GM21529 (cell line): ENCODE measurements around the gene TENT4B.
"Not testable (repeated sequence)": the region's sequence is repeated elsewhere in the genome, so short reads cannot be mapped to it uniquely, and the experiment has no call there.

Source experiments
- ATAC-seq: cut with Tn5 transposase; IDR thresholded peaks from one replicate; pipeline ENCODE4 v1.9.1; 2021; ENCODE audit not compliant: unreplicated experiment

The TENT4B gene

DNA sequence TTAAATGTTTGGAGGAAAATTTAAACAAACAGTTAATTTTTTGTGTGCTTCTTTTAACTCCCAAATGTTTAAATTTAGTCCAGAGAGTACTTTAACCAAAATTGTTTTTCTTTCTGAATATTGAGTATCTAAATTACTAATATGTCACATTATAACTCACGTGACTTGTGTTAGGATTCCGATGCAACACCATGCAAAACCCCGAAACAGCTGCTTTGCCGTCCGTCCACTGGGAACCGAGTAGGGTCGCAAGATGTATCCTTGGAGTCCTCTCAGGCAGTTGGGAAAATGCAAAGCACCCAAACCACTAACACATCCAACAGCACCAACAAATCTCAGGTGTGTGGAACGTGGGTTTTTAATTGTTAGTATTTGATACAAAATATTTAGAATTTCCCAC, 74.6 kb downstream of the TENT4B start:
- ATAC-seq, result no peak

DNA sequence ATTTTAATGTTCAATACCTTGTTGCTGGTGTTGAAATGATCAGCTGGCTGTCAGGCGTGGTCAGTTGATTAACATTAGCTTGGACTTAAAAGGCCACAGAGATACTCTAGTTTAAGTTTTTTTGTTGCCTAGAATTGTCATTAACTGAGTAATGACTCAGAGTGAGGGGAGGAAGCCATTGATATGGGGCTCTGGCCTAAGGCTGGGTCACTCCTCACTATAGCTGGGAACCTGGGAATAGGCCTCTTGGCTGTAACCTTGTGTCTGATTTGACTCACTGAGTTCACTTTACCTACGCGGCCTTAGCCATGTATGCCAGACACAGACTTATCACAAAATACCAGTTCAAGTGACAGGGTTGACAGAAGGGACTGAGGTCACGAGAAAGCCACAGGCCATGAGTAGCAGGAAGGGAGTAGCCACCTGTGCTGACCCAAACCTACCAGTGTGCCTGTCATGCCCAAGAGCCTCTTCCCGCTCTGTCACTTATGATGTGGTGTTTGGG, 75.3 kb downstream of the TENT4B start:
- no peak for ATAC-seq

DNA sequence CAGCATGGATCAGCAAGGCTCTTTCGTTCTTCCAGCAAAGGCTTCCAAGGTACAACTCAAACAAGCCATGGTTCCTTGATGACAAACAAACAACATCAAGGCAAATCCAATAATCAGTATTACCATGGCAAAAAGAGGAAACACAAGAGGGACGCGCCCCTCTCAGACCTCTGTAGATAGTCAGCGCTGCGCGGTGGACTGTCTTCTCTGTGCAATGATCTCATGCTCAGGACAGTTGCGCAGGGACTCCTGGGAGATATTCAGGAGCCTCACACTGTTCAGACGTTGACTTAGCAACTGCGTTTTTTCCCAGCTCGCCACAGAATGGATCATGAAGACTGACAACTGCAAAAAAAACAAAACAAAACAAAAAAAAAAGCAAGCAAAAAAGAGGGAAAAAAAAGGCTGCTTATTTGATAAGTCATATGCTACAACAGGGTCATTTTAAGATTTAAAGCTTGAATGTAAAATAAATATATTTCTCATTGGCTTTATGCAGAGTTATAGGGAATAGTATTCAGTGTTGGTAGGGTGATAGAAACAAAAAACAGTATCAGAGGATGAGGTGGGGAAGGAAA, 76.1 kb downstream of the TENT4B start:
- ATAC-seq, result no peak

DNA sequence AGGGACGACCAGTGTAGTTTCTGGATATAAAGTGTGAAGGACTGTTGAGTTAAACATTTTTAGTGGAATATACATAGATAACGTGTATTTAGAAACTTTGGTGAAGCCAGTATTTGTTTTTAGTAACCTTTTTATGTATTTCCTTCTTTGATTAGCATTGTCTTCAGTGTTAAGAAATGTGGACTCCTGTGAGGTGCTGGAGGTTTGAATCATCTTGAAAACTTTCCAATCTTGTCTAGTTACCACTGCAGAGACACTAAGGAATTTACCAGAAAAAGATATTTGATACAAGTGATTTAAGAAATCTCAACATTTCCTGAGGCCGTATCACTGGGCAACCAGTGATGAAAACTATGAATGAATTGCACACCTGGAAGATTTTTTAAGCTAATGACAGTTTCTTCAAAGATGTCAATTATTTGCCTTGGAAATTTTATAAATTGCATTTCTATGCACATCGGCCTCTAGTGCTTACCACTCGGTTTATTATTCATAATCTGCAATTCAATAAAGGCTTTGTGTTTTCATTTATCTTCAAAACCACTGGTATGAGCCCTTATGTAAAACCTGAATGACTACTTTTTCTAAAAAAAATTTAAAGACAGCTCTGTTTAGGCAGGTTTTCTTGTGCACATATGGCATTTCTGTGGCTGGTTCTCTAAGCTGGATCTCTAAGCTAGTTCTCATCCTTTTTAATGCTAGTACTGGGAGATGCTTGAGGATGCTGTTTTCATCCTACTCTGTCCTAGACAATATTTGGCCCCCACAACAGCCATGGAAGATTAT, 81.9 kb downstream of the TENT4B start:
- ATAC-seq, result no peak

DNA sequence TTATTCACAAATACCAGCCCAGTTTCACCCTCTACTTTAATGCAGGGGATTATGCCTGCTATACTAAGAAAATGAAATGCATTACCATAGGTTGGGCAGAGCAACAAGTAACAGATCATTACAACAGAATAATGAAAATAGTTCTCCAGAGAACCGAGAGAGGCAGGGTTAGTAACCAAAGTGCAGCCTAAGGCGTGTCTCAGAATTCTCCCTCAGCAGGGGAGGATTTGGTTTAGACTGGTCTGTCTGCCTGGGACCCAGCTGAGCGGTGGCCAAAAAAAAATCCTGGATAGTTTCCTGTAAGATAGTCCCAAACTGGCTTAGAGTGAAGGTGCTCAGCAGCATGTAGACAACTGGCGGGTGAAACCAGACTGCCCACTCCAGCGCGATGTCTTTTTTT, 82.5 kb downstream of the TENT4B start:
- ATAC-seq, result no peak

DNA sequence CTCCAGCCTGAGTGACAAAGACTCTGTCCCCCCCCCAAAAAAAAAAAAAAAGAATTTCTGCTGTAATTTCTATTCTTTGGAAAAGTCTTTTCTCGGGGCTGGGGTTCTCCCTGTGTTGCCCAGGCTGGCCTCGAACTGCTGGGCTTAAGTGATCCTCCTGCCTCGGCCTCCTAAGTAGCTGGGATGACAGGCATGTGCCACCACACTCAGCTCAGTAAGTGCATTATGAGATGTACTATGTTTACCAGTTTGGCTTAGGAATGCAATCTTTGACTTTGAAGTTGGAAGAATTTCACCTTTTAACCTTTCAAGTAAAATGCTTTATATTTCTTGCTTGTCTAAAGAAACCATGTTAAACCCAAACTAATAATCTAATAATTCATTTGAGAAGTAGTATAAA, 85.2 kb downstream of the TENT4B start:
- no peak for ATAC-seq

DNA sequence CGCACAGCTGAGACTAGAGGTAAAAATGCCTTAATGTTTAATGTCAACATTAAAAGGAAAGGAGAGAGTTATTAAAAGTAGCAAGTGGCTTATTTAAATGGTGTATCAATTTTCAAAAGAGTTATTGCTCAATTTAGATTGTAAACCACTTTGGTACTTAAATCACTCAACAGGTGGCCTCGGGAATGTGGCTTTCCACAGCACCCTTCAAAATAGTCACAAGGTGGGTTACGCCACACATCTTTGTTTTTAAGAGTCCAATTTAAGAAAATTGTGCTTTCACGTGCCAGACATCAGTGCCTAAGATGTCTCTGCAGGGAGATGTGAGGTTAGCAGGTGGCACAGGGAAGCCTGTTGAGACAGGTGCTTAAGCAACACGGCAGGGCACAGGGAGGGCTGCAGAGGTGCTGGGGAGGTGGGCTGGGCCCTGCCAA, 85.8 kb downstream of the TENT4B start:
- ATAC-seq, result no peak

- ATAC-seq, result not testable (repeated sequence)
These were observed 89.9 kb downstream of the TENT4B start for GRCh38 chr16:50243024-50243423.

- ATAC-seq, result no peak
These were observed 91.0 kb downstream of the TENT4B start for GRCh38 chr16:50244140-50244503.

- ATAC-seq, result no peak
These were observed 91.7 kb downstream of the TENT4B start for GRCh38 chr16:50244504-50245416.

GRCh38 chr16:50245417-50246298, 92.6 kb downstream of the TENT4B start:
- ATAC-seq, result peak; percentile 86

GRCh38 chr16:50246299-50247122, 93.4 kb downstream of the TENT4B start:
- ATAC-seq, result peak; percentile 31

DNA sequence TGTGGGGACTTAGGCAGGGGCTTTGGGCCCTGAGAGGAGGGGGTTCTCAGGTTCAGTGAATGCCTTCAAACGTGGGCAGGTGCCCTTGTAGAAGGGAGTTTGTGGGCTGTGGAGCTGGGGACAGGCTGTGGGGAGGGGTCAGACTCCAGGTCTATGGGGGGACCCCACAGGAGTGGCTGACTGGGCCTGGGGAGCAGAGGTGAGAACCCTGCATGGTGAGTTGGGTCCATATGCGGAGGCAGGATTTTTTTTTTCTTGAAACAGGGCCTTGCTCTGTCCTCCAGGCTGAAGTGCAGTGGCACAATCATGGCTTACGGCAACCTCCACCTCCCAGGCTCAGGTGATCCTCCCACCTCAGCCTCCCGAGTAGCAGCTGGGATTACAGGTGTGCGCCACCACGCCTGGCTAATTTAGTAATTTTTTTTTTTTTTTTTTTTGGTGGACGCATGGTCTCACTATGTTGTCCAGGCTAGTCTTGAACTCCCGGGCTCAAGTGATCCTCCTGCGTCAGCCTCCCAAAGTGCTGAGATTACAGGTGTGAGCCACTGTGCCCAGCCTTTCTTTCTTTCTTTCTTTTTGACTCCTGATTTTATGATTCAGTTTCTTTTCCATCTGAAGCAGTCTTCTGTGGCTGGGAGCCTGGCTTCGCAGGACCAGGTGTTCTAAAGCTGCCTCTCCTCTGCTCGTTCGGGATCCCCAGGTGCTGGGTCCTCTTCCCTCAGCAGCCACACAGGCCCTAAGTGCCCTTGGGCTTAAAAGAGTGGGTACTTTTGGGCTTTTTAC, 94.2 kb downstream of the TENT4B start:
- no peak for ATAC-seq

- no peak for ATAC-seq
These were observed 95.0 kb downstream of the TENT4B start for GRCh38 chr16:50247906-50248608.

DNA sequence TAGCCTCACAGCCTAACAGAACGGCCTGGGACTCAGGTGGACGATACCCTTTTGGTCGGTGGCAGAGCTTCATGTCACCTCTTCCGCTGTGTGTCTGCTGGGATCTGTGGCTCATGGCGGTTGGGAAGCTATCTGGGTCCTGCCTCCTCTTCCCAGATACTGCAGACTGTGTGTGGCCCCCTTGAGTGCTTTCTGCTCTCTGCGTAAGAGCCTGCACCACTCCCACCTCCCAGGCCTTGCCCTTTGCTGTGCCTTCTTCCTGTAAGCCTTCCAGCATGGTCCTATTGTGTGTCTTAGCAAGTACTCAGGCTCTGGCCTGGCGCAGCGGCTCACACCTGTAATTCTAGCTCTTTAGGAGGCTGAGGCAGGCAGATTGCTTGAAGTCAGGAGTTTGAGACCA, 95.7 kb downstream of the TENT4B start:
- no peak for ATAC-seq

GRCh38 chr16:50251375-50252081, 98.4 kb downstream of the TENT4B start:
- ATAC-seq, result no peak

GRCh38 chr16:50252082-50252611, 99.0 kb downstream of the TENT4B start:
- ATAC-seq, result no peak
